ENCODE results near the gene MTCL1. TPM values are rescaled to one million over a fixed set of nuclear protein-coding genes. Genes with fewer than 3 reads are reported as not detected.

Gene MTCL1
- total and polyA plus RNA-seq, 2 of the 8 experiments (the other 6 are each of a cell fraction or from before 2014, with no cell fraction given): 16.6 to 60.8 TPM

DNA sequence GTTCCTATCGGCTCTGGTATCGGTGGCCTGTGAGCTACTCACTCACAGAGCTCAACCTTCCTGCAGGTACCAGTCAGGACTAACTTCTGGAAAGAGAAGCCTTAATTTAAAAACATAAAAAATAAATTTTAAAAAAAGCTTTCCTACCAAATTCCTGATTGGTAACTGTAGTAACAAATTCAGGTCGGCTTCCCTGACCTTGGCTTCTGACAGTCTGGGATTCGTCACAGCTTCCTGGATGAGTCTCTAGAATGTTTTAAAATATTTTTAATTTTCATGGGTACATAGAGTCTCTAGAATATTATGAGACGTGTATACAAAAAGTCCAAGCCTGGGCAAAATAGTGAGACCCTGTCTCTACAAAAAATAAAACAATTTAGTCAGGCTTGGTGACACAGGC, 45.0 kb upstream of the MTCL1 start (continued):
- TF ChIP-seq KDM1A (IDR thresholded peaks at IDR 0.05; ENCODE audit: borderline replicate concordance, low read length): no peak
- no peak for TF ChIP-seq PHF8 (conservative IDR thresholded peaks at IDR 0.05; ENCODE audit: low read depth, low read length)
